DOHH2 (cell line): Measurements from ENCODE around the gene DLX3.

ENCODE experiments used
- H3F3A ChIP-seq: fragments of 200-600 bp; sonication (generic), shearing (Covaris generic); 2 replicates; pipeline ENCODE4 v1.6.0; 2016; ENCODE audit warnings: antibody characterized with exemption, mild to moderate bottlenecking; ENCODE audit not compliant: control insufficient read depth, insufficient read depth
- H3K27ac ChIP-seq: fragments of 200-600 bp; sonication (generic); 2 replicates; pipeline ENCODE4 v1.5.1; 2014; ENCODE audit warnings: low read depth, mild to moderate bottlenecking, low read length, moderate library complexity
- H3K27me3 ChIP-seq: fragments of 200-600 bp; sonication (generic); 2 replicates; pipeline ENCODE4 v1.6.1; 2014; ENCODE audit warnings: mild to moderate bottlenecking, low read length, mixed read lengths; ENCODE audit not compliant: control insufficient read depth
- H3K36me3 ChIP-seq: fragments of 200-600 bp; sonication (generic); 2 replicates; pipeline ENCODE4 v1.6.1; 2014; ENCODE audit warnings: mild to moderate bottlenecking, low read length, moderate library complexity, mixed read lengths; ENCODE audit not compliant: control insufficient read depth
- H3K4me1 ChIP-seq: fragments of 200-600 bp; sonication (generic); 2 replicates; pipeline ENCODE4 v1.6.1; 2014; ENCODE audit warnings: mild to moderate bottlenecking, low read length, mixed read lengths; ENCODE audit not compliant: control insufficient read depth
- H3K4me2 ChIP-seq: fragments of 200-600 bp; sonication (generic); 2 replicates; pipeline ENCODE4 v1.6.0; 2014; ENCODE audit warnings: mild to moderate bottlenecking, low read length, moderate library complexity
- H3K4me3 ChIP-seq: fragments of 200-600 bp; sonication (generic); 2 replicates; pipeline ENCODE4 v1.5.1; 2014; ENCODE audit warnings: mild to moderate bottlenecking, low read length, mixed read lengths
- H3K79me2 ChIP-seq: fragments of 200-600 bp; sonication (generic); 2 replicates; pipeline ENCODE4 v1.6.1; 2014; ENCODE audit warnings: mild to moderate bottlenecking, low read length, mixed read lengths; ENCODE audit not compliant: control insufficient read depth
- H3K9me2 ChIP-seq: fragments of 200-600 bp; sonication (generic); replicated peaks from 2 replicates; pipeline ENCODE4 v1.6.1; 2014; ENCODE audit warnings: mild to moderate bottlenecking, low read length, mixed read lengths; ENCODE audit not compliant: control insufficient read depth
- H3K9me3 ChIP-seq: fragments of 200-600 bp; sonication (generic); 2 replicates; pipeline ENCODE4 v1.6.1; 2014; ENCODE audit warnings: antibody characterized with exemption, low read length, mixed read lengths; ENCODE audit not compliant: control insufficient read depth, insufficient read depth
- H4K20me1 ChIP-seq: fragments of 200-600 bp; sonication (generic); 2 replicates; pipeline ENCODE4 v1.6.0; 2014; ENCODE audit warnings: low read depth, mild to moderate bottlenecking, antibody characterized with exemption, low read length, moderate library complexity; ENCODE audit not compliant: control insufficient read depth, insufficient read depth
- EZH2phosphoT487 ChIP-seq: fragments of 200-600 bp; sonication (generic); IDR thresholded peaks from 2 replicates; pipeline ENCODE4 v1.6.1; 2017; ENCODE audit warnings: borderline replicate concordance, mild to moderate bottlenecking, antibody characterized with exemption, low read length, moderate library complexity, mixed read lengths
- TF ChIP-seq, protein P1 (sequence below): fragments of 200-600 bp; sonication (generic); IDR thresholded peaks from one replicate; pipeline ENCODE4 v1.5.1; 2014; ENCODE audit warnings: antibody characterized with exemption, mild to moderate bottlenecking, low read depth, low read length; ENCODE audit not compliant: poor library complexity, severe bottlenecking

The DLX3 gene

DNA sequence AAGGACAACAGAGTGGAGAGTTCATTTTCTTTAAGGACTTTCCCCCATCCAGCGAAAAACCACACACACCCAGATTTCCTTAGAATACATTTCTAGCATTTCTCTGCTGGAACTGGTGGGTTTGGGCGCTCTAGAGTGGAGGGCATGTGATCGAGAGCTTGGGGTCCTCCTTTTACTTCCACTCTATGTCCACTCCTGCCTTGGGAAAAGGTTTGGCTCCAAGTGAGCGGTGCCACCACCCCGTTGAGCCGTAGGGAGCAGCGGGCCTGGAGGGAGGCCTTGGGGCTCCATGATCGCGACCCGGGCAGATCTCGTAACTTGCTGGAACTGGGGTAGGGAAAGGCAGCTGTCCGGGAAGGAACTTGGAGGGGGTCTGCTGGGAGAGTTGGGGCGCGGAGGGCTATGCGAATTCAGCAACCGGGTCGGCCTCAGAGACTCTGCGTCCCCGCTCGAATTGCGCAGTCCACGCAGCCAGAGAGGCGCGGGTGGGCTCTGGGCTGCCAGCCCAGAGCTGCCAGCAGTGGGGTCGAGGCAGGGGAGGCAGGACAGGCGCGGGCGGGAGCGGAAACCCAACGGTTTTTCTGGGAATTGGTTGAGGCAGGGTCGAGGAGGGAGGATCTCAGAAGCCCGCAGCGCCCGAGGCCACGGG lies 23.7 kb downstream of the DLX3 start:
- Histone ChIP-seq H3K4me2 (no peak overlapping the region), H3K79me2 (no peaks in the 10 kb centered on the region), H3K9me2 (no peaks in the 10 kb centered on the region), H3F3A (peaks cover 5% of the 10 kb centered on the region; the same call in 1 of the 2 replicates), H3K9me3 (no peaks in the 10 kb centered on the region), H3K36me3 (no peaks in the 10 kb centered on the region), H3K27ac (no peak overlapping the region), H3K27me3 (peaks cover 58% of the 10 kb centered on the region), H3K4me1 (peaks cover 12% of the 10 kb centered on the region), H3K4me3 (no peak overlapping the region), H4K20me1 (no peaks in the 10 kb centered on the region)
- no peak for TF ChIP-seq EZH2phosphoT487
- TF ChIP-seq, protein P1, sequence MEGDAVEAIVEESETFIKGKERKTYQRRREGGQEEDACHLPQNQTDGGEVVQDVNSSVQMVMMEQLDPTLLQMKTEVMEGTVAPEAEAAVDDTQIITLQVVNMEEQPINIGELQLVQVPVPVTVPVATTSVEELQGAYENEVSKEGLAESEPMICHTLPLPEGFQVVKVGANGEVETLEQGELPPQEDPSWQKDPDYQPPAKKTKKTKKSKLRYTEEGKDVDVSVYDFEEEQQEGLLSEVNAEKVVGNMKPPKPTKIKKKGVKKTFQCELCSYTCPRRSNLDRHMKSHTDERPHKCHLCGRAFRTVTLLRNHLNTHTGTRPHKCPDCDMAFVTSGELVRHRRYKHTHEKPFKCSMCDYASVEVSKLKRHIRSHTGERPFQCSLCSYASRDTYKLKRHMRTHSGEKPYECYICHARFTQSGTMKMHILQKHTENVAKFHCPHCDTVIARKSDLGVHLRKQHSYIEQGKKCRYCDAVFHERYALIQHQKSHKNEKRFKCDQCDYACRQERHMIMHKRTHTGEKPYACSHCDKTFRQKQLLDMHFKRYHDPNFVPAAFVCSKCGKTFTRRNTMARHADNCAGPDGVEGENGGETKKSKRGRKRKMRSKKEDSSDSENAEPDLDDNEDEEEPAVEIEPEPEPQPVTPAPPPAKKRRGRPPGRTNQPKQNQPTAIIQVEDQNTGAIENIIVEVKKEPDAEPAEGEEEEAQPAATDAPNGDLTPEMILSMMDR: no peak

DNA sequence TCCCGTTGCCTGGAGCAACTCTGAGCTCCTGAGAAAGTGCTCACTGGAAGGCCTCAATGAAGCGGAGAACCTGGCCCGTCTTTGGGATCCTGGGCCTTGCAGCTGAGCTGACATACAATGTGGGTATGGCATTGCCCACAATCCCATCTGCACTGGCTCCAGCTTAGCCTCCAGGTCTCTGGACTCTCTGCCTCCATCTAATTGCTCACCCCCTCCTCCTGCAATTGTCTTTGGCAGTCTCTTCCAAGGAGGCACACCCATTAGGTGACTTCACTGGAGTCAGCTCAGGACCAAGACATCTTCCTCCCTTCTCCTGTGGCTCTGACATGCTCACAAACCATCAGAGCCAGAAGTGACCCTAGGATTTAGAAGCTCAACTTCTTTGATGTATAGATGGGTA lies 24.5 kb downstream of the DLX3 start:
- H3F3A ChIP-seq: peaks cover 5% of the 10 kb centered on the region; the same call in 1 of the 2 replicates
- H3K4me2 ChIP-seq: no peak overlapping the region
- H3K27me3 ChIP-seq: peaks cover 65% of the 10 kb centered on the region
- no peaks in the 10 kb centered on the region for H3K9me3 ChIP-seq
- peaks cover 12% of the 10 kb centered on the region for H3K4me1 ChIP-seq
- H3K4me3 ChIP-seq: no peak overlapping the region
- no peaks in the 10 kb centered on the region for H3K36me3 ChIP-seq
- no peaks in the 10 kb centered on the region for H3K9me2 ChIP-seq
- no peaks in the 10 kb centered on the region for H4K20me1 ChIP-seq
- TF ChIP-seq EZH2phosphoT487: no peak
- TF ChIP-seq, protein P1: no peak
- H3K79me2 ChIP-seq: no peaks in the 10 kb centered on the region
- H3K27ac ChIP-seq: no peak overlapping the region

DNA sequence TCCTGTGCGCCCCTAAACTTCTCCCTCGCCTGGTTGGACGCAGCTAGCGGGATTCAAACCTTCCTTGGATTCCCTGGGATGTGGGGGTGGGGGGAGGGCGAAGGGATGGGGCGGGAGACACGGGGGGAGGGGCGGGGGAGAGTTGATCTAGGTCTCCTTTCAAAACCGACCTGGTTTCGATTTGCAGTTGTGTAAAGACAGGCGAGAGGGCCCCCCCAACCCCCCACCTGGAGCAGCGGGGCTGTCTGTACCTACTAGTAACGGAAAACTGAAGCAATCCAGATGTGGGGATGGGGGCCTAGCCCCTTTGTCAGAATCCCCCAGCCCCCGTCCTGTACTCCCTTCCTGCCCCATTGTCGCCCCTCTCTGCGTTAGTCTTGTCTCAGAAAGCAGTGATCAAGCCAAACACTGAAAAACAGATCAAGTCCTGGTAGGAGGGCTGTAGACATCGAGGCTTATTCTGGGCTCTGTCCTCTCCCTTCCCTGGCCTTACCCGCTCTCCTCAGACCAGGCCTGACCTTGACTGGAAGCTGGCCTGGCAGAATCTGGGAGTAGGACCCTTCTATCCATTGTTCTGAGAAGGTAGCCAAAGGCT lies 25.1 kb downstream of the DLX3 start:
- no peaks in the 10 kb centered on the region for H3K36me3 ChIP-seq
- no peaks in the 10 kb centered on the region for H3K79me2 ChIP-seq
- no peaks in the 10 kb centered on the region for H3K9me3 ChIP-seq
- peaks cover 5% of the 10 kb centered on the region; the same call in 1 of the 2 replicates for H3F3A ChIP-seq
- H3K27ac ChIP-seq: no peak overlapping the region
- TF ChIP-seq, protein P1: no peak
- TF ChIP-seq EZH2phosphoT487: no peak
- no peaks in the 10 kb centered on the region for H4K20me1 ChIP-seq
- H3K4me1 ChIP-seq: peaks cover 12% of the 10 kb centered on the region
- peaks cover 62% of the 10 kb centered on the region for H3K27me3 ChIP-seq
- no peaks in the 10 kb centered on the region for H3K9me2 ChIP-seq
- H3K4me2 ChIP-seq: no peak overlapping the region
- no peak overlapping the region for H3K4me3 ChIP-seq
